AG09319 (cell line): ENCODE measurements around the gene CAVIN3.

Experiments
- DNase-seq: peaks from one replicate; pipeline ENCODE4 v3.0.0-alpha.2; 2010; ENCODE audit warnings: low read depth; ENCODE audit errors: extremely low read depth
- TF ChIP-seq, protein P1 (sequence below): IDR thresholded peaks from 2 replicates; pipeline ENCODE4 v1.5.1; 2011; ENCODE audit warnings: low read depth, mild to moderate bottlenecking, inconsistent platforms, low read length, moderate library complexity

CAVIN3 gene

DNA sequence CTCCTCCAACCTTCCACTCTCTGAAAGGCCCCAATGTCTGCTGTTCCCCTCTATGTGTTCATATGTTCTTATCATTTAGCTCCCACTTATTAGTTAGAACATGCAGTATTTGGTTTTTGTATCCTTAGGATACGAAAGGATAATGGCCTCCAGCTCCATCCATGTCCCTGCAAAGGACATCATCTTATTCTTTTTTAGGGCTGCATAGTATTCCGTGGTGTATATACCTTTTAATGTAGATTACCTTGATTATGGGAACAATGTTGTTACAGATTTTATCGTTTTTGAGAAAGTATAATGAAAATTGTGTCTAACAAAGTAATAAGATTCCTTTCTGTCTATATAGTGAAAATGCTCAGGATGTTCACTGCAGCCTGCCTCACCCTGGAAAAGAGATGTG, 16.0 kb upstream of the CAVIN3 start:
- TF ChIP-seq, protein P1, sequence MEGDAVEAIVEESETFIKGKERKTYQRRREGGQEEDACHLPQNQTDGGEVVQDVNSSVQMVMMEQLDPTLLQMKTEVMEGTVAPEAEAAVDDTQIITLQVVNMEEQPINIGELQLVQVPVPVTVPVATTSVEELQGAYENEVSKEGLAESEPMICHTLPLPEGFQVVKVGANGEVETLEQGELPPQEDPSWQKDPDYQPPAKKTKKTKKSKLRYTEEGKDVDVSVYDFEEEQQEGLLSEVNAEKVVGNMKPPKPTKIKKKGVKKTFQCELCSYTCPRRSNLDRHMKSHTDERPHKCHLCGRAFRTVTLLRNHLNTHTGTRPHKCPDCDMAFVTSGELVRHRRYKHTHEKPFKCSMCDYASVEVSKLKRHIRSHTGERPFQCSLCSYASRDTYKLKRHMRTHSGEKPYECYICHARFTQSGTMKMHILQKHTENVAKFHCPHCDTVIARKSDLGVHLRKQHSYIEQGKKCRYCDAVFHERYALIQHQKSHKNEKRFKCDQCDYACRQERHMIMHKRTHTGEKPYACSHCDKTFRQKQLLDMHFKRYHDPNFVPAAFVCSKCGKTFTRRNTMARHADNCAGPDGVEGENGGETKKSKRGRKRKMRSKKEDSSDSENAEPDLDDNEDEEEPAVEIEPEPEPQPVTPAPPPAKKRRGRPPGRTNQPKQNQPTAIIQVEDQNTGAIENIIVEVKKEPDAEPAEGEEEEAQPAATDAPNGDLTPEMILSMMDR: no peak
- no peak for DNase-seq

DNA sequence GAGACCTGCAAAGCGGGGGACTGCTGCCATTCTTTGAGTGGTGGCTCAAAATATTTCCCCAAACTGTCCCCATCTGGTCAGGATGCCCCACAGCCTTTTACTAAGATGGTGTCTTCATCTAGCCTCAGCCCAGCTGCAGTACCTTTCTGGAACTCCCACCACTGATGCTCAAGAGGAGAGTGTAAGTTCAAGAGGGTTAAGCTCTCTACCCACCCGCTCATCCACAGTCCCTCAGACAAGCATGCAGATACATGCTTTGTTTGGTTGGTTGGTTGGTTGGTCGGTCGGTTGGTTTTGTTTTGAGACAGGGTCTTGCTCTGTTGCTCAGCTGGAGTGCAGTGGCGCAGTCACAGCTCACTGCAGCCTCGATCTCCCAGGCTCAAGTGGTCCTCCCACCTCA, 14.5 kb upstream of the CAVIN3 start:
- TF ChIP-seq, protein P1: no peak
- no peak for DNase-seq

DNA sequence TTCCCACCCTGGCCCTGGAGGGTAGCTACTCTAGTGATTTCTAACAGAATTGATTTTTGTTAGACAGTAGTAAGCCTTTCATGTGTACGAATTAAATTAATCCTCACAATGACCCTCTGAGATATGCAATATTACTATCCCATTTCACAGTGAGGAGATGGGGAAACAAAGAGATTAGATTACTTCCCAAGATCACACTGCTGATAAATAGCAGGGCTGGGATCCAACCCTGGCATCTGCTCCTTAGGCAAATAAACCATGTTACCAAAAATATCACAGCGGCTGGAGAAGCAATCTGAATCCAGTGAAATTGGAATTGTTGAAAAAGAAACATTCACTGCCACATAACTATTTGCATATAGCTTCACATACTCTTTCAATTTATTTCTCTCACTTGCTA, 12.8 kb upstream of the CAVIN3 start:
- peak; percentile 61 for DNase-seq
- TF ChIP-seq, protein P1: no peak

DNA sequence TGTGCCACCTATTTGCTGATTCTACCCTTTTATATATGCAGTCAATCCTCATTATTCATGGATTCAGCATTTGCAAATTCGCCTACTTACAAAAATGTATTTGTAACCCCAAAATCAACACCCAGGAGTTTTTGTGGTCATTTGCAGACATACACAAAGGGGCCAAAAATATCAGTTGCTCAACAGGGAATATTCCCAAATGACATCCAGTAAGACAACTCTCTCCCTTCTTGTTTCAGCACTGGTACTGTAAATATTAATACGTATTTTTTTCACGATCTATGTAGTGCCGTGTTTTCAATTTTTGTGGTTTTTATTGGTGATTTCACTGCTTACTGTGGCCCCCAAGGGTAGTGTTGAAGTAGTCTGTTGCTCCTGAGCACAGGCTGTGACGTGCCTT, 11.8 kb upstream of the CAVIN3 start:
- DNase-seq: no peak
- TF ChIP-seq, protein P1: no peak

DNA sequence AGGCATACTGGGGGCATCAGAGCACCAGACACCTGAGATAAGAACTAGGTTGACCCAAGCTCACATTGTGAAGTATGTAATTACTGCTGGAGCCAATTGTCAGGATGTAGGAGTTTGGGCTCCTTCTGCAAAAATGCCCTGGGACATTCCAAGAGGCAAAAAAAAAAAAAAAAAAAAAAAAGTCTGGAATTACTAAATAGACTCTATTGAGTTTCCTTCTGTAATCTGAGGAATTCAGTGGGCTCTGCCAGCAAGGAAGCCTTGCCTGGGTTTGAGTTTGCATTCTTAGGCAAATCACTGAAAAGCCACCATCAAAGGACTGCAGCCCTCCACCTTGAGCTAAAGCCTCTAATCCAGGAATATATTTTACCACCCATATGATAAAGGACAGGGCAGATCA, 8.0 kb upstream of the CAVIN3 start:
- DNase-seq: no peak
- TF ChIP-seq, protein P1: no peak

DNA sequence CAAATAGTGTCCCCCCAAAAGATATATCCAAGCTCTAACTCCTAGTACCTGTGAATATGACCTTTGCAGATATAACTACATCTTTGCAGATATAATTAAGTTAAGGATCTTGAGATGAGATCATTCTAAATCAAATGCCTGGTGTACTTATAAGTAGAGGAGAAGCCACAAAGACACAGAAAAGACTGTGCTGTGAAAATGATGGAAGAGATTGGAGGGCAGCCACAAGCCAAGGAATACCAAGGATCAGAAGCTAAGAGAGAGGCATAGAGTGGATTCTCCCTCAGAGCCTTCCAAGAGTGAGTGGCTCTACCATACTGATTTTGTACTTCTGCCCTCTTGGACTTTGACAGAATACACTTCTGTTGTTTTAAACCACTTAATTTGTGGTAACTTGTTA, 7.5 kb upstream of the CAVIN3 start:
- DNase-seq: no peak
- TF ChIP-seq, protein P1: no peak

DNA sequence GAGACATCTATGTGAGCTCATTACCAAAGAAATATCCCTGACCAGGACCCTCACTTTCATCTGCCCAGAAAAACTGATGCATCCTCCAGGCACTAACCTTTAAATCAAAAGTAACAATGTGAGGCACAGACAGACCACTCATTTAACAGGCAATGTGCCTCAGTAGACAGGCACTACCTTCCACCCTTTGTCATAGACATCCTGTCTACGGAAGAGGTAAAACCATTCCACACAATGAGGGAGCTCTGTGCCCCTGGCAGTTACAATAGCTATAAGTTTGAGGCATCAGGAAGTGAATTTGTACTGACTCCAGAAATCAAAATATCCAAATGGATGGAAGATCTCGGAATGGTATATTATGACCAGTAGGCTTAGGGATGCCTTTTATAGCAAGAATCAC, 6.7 kb upstream of the CAVIN3 start:
- DNase-seq: no peak
- TF ChIP-seq, protein P1: no peak

DNA sequence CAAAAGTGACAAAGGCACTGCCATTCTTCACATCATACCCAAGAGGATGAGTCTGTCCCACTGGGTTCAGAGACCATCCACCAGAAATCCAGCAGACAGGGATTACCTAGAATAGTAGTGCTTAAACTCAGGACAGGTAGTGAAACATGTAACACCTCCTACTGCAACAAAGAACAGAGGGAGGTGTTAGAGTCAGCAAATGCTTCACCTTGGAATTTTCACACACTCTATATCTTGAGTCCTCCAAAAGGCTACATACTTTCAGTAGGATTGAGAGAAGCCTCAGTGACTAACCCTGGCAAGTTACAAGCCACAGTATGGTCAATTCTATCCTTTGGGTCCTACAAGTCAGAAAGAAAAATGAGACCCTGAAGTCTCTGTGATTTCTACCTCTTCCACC, 6.0 kb upstream of the CAVIN3 start:
- TF ChIP-seq, protein P1: no peak

More for the DNA sequence above, 6.0 kb upstream of the CAVIN3 start:
- no peak for DNase-seq
